HEK293 (cell line): ENCODE measurements around the gene LSMEM2.

ENCODE experiments used
- CTCF ChIA-PET: fragments of 350-600 bp; formaldehyde crosslinking; extraction: SDS; loops from one replicate; lab custom pipeline; 2021; ENCODE audit warnings: antibody characterized with exemption; lab: Yijun Ruan, JAX
- POLR2A ChIA-PET: fragments of 300-600 bp; formaldehyde crosslinking; extraction: SDS; loops from one replicate; lab custom pipeline; 2020; ENCODE audit warnings: antibody characterized with exemption, inconsistent platforms; lab: Yijun Ruan, JAX
- H3K27ac ChIP-seq: fragments of 200-500 bp; sonication (Bioruptor generic); 2 replicates; pipeline ENCODE4 v1.5.1; 2014; ENCODE audit warnings: low read depth, low read length, control low read depth, inconsistent platforms; ENCODE audit errors: extremely low read depth
- H3K36me3 ChIP-seq, 2 experiments: fragments of 200-500 bp in 1 of 2; sonication (Bioruptor generic) in 1 of 2; 1 replicate in 1 of 2; 2 replicates in 1 of 2; pipeline ENCODE4 v1.5.1; 2014 to 2017; ENCODE audit warnings: inconsistent platforms in 2 of 2, low read length in 2 of 2; ENCODE audit not compliant: control insufficient read depth in 2 of 2, insufficient read depth in 1 of 2
- H3K4me1 ChIP-seq: fragments of 200-500 bp; sonication (Bioruptor generic); 2 replicates; pipeline ENCODE4 v1.5.1; 2014; ENCODE audit warnings: mild to moderate bottlenecking, low read length, inconsistent platforms; ENCODE audit not compliant: control insufficient read depth, insufficient read depth
- H3K4me3 ChIP-seq: 2 replicates; pipeline ENCODE4 v1.5.1; 2011; ENCODE audit warnings: low read depth, mild to moderate bottlenecking, control low read depth, low read length, moderate library complexity
- H3K9me3 ChIP-seq: fragments of 200-500 bp; sonication (Bioruptor generic); 2 replicates; pipeline ENCODE4 v1.5.1; 2014; ENCODE audit warnings: low read depth, low read length, inconsistent platforms; ENCODE audit not compliant: control insufficient read depth, insufficient read depth
- ATF2 ChIP-seq: fragments of 450-650 bp; formaldehyde crosslinking; IDR thresholded peaks from 2 replicates; pipeline ENCODE4 v1.5.1; 2016; ENCODE audit warnings: missing biosample characterization, missing genetic modification characterization, low read depth
- EGR2 ChIP-seq: fragments of 450-650 bp; formaldehyde crosslinking; IDR thresholded peaks from 2 replicates; pipeline ENCODE4 v1.5.1; 2016; ENCODE audit warnings: low read depth, missing biosample characterization, missing genetic modification characterization
- HIC1 ChIP-seq: fragments of 450-650 bp; formaldehyde crosslinking; IDR thresholded peaks from 2 replicates; pipeline ENCODE4 v1.5.1; 2016; ENCODE audit warnings: missing biosample characterization, missing genetic modification characterization
- KLF17 ChIP-seq: fragments of 450-650 bp; formaldehyde crosslinking; IDR thresholded peaks from 2 replicates; pipeline ENCODE4 v1.5.1; 2016; ENCODE audit warnings: missing biosample characterization, missing genetic modification characterization
- PRDM1 ChIP-seq: fragments of 450-650 bp; formaldehyde crosslinking; IDR thresholded peaks from 2 replicates; pipeline ENCODE4; 2016; ENCODE audit warnings: missing biosample characterization, missing genetic modification characterization
- PRDM2 ChIP-seq: fragments of 450-650 bp; formaldehyde crosslinking; IDR thresholded peaks from 2 replicates; pipeline ENCODE4 v1.5.1; 2016; ENCODE audit warnings: missing biosample characterization, missing genetic modification characterization, borderline replicate concordance
- SP3 ChIP-seq: fragments of 450-650 bp; formaldehyde crosslinking; IDR thresholded peaks from 2 replicates; pipeline ENCODE4 v1.5.1; 2016; ENCODE audit warnings: missing biosample characterization, missing genetic modification characterization
- ZBTB1 ChIP-seq: fragments of 450-650 bp; formaldehyde crosslinking; IDR thresholded peaks from 2 replicates; pipeline ENCODE4 v1.5.1; 2016; ENCODE audit warnings: missing biosample characterization, missing genetic modification characterization
- ZBTB8A ChIP-seq: fragments of 450-650 bp; formaldehyde crosslinking; IDR thresholded peaks from 2 replicates; pipeline ENCODE4 v1.5.1; 2016; ENCODE audit warnings: missing biosample characterization, missing genetic modification characterization
- ZFP3 ChIP-seq: fragments of 450-650 bp; formaldehyde crosslinking; IDR thresholded peaks from 2 replicates; pipeline ENCODE4 v1.5.1; 2016; ENCODE audit warnings: low read depth, missing biosample characterization, missing genetic modification characterization
- ZNF155 ChIP-seq: fragments of 450-650 bp; formaldehyde crosslinking; IDR thresholded peaks from 2 replicates; pipeline ENCODE4 v1.5.1; 2016; ENCODE audit warnings: missing biosample characterization, missing genetic modification characterization
- ZNF19 ChIP-seq: fragments of 450-650 bp; formaldehyde crosslinking; IDR thresholded peaks from 2 replicates; pipeline ENCODE4; 2016; ENCODE audit warnings: missing biosample characterization, missing genetic modification characterization, low read depth
- ZNF24 ChIP-seq: fragments of 450-650 bp; formaldehyde crosslinking; IDR thresholded peaks from 2 replicates; pipeline ENCODE4 v1.5.1; 2016; ENCODE audit warnings: missing biosample characterization, missing genetic modification characterization
- ZNF266 ChIP-seq: fragments of 450-650 bp; formaldehyde crosslinking; IDR thresholded peaks from 2 replicates; pipeline ENCODE4 v1.5.1; 2016; ENCODE audit warnings: missing biosample characterization, missing genetic modification characterization, low read depth
- ZNF416 ChIP-seq: fragments of 450-650 bp; formaldehyde crosslinking; IDR thresholded peaks from 2 replicates; pipeline ENCODE4 v1.5.1; 2016; ENCODE audit warnings: missing biosample characterization, missing genetic modification characterization
- ZNF426 ChIP-seq: fragments of 450-650 bp; formaldehyde crosslinking; IDR thresholded peaks from 2 replicates; pipeline ENCODE4 v1.5.1; 2017; ENCODE audit warnings: missing biosample characterization, missing genetic modification characterization, mild to moderate bottlenecking, inconsistent platforms, moderate library complexity
- ZNF433 ChIP-seq: fragments of 450-650 bp; formaldehyde crosslinking; IDR thresholded peaks from 2 replicates; pipeline ENCODE4 v1.5.1; 2016; ENCODE audit warnings: missing biosample characterization, missing genetic modification characterization, low read depth
- ZNF521 ChIP-seq: fragments of 450-650 bp; formaldehyde crosslinking; IDR thresholded peaks from 2 replicates; pipeline ENCODE4 v1.5.1; 2017; ENCODE audit warnings: missing biosample characterization, mild to moderate bottlenecking, missing genetic modification characterization
- ZNF530 ChIP-seq: fragments of 450-650 bp; formaldehyde crosslinking; IDR thresholded peaks from 2 replicates; pipeline ENCODE4 v1.5.1; 2016; ENCODE audit warnings: low read depth, missing biosample characterization, missing genetic modification characterization
- ZNF558 ChIP-seq: fragments of 450-650 bp; formaldehyde crosslinking; IDR thresholded peaks from 2 replicates; pipeline ENCODE4 v1.5.1; 2016; ENCODE audit warnings: missing biosample characterization, missing genetic modification characterization
- ZNF560 ChIP-seq: fragments of 450-650 bp; formaldehyde crosslinking; IDR thresholded peaks from 2 replicates; pipeline ENCODE4 v1.5.1; 2017; ENCODE audit warnings: missing biosample characterization, missing genetic modification characterization, borderline replicate concordance
- ZNF645 ChIP-seq: fragments of 450-650 bp; formaldehyde crosslinking; IDR thresholded peaks from 2 replicates; pipeline ENCODE4; 2016; ENCODE audit warnings: missing biosample characterization, missing genetic modification characterization
- ZNF830 ChIP-seq: fragments of 450-650 bp; IDR thresholded peaks from 2 replicates; pipeline ENCODE4 v1.5.0; 2018; ENCODE audit warnings: missing biosample characterization, missing genetic modification characterization, low read depth, mild to moderate bottlenecking, moderate library complexity

The LSMEM2 gene

GRCh38 chr3:50325497-50326181 lies 46.8 kb downstream of the LSMEM2 start:
- Histone ChIP-seq H3K27ac (no peak overlapping the region), H3K4me1 (no peaks in the 10 kb centered on the region), H3K4me3 (no peak overlapping the region), H3K36me3 (peaks cover 3 to 51% of the 10 kb centered on the region in 2 experiments), H3K9me3 (no peaks in the 10 kb centered on the region)
- ChIA-PET POLR2A (interaction anchor here (2.5 kb wide), 1 partner anchor 26 kb away, joined by 12 read pairs; the partner anchor contains the start of genes HYAL3 and NAA80), CTCF (interaction anchor here (0.7 to 3.0 kb wide), 10 partner anchors 11 to 216 kb away, joined by 3 to 21 read pairs (median 6); partner anchors contain the start of gene LSMEM2)
- TF ChIP-seq SP3 (no peak), ZNF521 (tag by site-specific recombination) (no peak), ZNF645 (tag by site-specific recombination) (no peak), EGR2 (tag by site-specific recombination) (no peak), ATF2 (tag by site-specific recombination) (no peak), ZNF266 (no peak), ZNF558 (tag by site-specific recombination) (no peak), KLF17 (tag by site-specific recombination) (no peak), ZNF433 (tag by site-specific recombination) (no peak), HIC1 (no peak), ZNF416 (no peak), ZNF830 (tag by site-specific recombination) (no peak), ZNF530 (tag by site-specific recombination) (no peak), ZNF155 (tag by site-specific recombination) (no peak), ZNF24 (tag by site-specific recombination) (no peak), ZNF560 (tag by site-specific recombination) (no peak), PRDM1 (tag by site-specific recombination) (no peak), ZBTB8A (tag by site-specific recombination) (no peak), ZFP3 (tag by site-specific recombination) (no peak), ZNF426 (no peak)

- no peaks in the 10 kb centered on the region for H3K9me3 ChIP-seq
- ChIA-PET CTCF (interaction anchor here (0.7 to 1.3 kb wide), 3 partner anchors 66 to 216 kb away, joined by 3 to 6 read pairs (median 4); no protein-coding TSS in a partner anchor), POLR2A (no interaction called here)
- H3K4me3 ChIP-seq: no peak overlapping the region
- no peaks in the 10 kb centered on the region for H3K4me1 ChIP-seq
- peaks cover 3 to 56% of the 10 kb centered on the region in 2 experiments for H3K36me3 ChIP-seq
- no peak overlapping the region for H3K27ac ChIP-seq
- TF ChIP-seq ZNF19 (tag by site-specific recombination): no peak
- no peak for TF ChIP-seq PRDM2 (tag by site-specific recombination)
- TF ChIP-seq ZBTB1 (tag by site-specific recombination): no peak
Measured at GRCh38 chr3:50326182-50326541, 47.3 kb downstream of the LSMEM2 start.
